Activated CD4-positive, CD25-positive, alpha-beta regulatory T cell (primary cell): ENCODE measurements around the gene LDLRAD4.

Source experiments
- DNase-seq, 4 experiments: peaks; one replicate each; lab custom pipeline; 2025; lab: John Stamatoyannopoulos, UW

Gene LDLRAD4

DNA sequence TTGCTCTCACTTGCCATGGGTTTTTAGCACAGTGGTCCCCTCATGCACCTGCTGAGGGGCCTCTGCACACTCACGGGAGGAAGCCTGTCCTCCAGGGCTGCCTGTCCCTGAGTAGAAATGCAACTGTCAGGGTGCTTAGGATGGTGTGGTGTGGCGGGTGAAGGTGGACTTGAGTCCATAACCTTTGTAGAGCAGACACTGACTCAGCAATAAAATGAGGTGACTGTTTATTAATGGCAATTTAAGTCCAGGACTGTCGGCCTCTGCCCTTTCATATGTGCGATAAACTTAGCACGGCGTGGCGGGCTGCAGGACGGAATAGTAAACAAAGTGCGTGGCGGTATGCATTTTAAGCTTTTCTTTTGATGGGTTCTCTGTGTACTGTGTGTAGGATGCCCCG lies 188.2 kb downstream of the LDLRAD4 start:
- no peak for DNase-seq

DNA sequence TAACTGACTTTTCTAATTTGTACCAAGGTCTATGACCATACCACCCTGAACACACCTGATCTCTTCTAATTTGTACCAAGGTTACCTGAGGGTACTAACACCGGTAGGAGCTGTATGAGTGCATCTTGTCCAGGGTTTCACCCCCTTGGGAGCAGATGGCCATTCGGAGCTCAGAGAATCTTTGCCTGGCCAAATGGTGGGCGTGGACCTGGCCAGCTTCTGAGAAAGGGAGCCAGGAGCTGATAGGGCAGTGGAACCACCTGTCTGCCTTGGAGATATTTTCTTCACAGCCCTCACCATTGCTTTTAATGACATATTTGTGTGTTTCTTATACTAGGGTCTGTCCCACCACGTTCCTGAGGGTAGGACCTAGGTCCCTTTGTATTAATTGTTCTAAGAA lies 188.9 kb downstream of the LDLRAD4 start:
- DNase-seq = no peak

GRCh38 chr18:13409026-13409425 lies 190.5 kb downstream of the LDLRAD4 start:
- no peak for DNase-seq

DNA sequence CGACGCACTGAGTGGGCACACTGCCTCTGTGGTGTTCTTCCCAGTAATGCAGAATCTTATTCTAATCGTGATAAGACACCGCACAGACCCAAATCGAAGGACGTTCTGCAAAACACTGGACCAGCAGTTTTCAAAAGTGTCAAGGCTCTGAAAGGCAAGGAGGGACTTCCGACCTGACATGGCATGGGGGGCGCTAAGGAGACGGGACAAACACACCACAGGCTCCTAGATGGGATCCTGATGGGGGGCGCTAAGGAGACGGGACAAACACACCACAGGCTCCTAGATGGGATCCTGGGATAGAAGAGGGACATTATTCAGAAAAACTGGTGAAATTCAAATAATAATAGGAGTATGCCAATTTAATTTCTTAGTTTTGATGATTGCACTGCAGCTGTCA lies 191.4 kb downstream of the LDLRAD4 start:
- DNase-seq = no peak

DNA sequence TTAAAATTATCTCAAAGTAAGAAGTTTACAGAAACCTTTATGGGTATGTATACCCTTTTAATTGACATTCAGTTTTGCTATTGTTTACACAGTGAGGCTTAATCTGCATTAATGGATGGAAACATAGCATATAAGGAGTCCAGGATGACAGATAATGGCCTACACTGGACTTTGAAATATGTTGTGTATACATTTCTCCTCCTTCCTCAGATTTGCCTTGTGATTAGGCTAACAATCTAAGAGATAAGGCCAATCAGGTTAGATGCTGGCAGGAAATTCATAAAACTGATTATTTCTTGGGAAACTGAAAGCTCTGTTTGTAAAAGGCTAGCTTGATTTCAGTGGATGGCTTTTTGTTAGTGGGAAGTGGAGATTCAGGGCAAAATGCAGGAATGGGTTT lies 191.9 kb downstream of the LDLRAD4 start:
- no peak for DNase-seq

DNA sequence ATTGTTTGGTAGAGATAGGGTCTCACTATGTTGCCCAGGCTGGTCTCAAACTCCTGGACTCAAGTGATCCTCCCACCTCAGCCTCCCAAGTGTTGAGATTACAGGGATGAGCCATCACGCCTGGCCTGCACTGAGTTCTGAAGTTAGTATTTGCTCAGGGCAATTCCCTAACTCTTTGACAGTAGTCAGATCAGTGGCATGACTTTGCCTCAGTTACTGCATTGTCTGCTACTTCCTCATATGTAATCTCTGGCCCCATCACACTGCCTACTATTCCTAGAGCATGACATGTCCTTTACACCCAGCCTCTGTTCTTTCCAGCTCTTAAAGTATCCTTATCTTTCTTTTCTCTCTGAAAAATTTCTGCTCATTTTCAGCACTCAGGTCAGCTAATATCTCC lies 193.5 kb downstream of the LDLRAD4 start:
- DNase-seq = no peak

DNA sequence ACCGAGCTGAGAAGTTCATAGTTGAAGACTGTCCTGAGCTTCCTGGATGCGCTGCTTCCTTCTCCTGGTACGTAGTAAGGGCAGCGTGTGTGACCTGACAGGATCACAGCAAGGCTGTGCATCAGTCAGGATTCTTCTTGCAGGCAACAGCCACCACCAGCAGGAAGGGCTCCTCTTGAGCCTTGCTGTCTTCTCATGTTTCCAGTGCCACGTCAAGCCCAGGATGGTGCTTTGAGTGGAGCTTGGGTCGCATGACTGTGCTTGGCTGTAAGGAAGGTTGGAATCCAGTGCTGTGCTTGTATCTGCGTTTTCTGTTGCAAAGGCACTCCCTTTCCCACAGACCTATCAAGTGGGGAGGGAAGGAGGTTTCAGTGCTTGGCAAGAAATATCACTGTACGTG lies 194.3 kb downstream of the LDLRAD4 start:
- no peak for DNase-seq

- DNase-seq = no peak
These were observed 195.5 kb downstream of the LDLRAD4 start for GRCh38 chr18:13414102-13414501.

GRCh38 chr18:13414521-13414920 lies 196.0 kb downstream of the LDLRAD4 start:
- DNase-seq = no peak

DNA sequence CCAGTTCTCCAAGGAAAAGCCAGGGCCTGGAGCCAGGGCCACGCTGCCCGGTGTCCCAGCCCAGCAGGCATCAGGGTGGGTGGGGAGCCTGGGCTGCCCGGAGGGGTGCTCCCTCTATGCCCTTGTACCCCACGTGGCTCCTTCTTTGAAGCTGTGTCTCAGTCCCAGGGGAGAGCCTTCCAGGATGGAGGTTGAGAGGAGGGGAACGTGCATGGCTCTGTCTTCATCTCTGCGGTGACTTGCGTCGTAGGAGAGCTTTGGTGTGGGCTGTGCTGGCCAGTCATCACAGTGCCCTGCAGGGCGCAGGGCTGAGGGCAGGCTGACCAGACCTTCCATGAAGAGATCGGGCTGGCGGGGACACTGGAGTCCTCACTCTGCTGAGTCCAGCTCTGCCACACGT lies 197.2 kb downstream of the LDLRAD4 start:
- no peak for DNase-seq

- no peak for DNase-seq
These were observed 197.6 kb downstream of the LDLRAD4 start for GRCh38 chr18:13416208-13416607.

GRCh38 chr18:13416848-13417247 lies 198.3 kb downstream of the LDLRAD4 start:
- no peak for DNase-seq

- no peak for DNase-seq
These were observed 199.6 kb downstream of the LDLRAD4 start for GRCh38 chr18:13418013-13418710.

DNA sequence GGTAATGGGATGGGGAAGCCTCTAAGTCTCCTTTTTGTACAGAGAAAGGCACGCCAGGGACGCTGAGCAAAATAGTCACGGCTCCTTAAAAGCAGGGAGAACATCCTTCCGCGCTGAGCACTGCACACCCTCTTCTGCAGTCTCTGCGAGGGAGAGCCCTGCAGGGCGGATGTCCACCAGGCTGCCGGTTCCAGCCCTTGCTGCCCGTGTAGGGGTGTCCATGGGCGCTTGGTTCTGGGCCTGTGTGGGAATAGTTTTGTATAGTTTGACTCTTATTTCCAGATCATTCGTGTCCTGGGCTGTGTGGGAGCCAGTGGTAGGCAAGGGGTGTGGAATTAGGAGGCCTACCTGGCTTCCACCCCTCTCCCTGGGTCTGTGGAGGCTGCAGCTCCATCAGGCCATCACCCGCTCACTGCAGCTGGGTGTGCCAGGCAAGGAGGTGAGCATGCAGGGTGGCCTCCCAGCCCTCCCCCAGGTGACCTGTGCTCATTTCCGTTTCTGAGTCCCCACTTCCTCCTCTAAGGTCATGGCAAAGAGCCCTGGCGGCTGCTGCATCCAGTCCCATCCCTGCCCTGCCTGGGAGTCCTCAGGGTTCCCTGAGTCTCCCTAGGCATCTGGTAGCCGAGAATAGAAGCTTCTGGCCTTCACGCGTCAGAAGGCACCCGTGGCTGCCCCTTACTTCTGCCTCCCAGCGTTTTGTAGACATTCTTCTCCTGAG lies 202.6 kb downstream of the LDLRAD4 start:
- no peak for DNase-seq

DNA sequence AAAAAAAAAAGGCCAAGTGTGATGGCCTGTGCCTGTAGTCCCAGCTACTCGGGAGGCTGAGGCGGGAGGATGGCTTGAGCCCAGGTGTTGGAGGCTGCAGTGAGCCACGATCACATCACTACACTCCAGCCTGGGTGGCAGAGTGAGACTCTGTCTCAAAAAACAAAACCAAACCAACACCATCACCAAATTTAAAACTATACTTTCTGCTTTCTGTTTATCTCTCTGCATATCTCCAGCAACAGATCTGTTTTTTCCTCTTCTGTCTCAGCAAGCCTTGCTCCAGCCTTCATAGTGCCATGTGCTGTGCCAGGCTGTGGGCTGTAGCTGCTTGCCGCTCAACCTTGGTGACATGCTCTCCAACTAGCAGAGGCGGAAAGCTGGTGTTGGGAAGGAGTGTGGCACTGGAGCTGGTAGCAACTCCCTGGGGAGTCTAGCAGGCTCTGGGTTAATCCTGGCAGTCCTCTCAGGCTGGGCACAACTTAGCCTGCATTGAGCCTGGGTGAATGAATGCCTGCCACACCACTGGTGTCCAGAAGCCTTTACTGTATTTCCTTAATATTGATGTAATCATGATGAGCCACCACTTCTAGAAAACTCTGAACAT lies 204.1 kb downstream of the LDLRAD4 start:
- DNase-seq = no peak

DNA sequence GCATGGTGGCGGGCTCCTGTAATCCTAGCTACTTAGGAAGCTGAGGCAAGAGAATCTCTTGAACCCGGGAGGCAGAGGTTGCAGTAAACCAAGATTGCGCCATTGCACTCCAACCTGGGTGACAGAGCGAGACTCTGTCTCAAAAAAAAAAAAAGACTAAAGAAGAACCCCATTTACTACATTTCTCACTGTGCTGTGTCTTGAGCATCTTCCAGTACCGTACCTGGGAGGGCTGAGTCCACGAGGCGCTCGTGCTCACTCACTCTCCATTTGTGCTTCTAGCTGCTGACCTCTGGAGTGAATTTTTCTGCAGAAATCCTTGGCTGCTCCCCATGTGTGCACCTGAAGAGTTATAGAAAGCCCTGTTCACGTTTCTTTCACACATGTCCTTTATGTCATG lies 204.8 kb downstream of the LDLRAD4 start:
- no peak for DNase-seq

GRCh38 chr18:13424363-13424762 lies 205.8 kb downstream of the LDLRAD4 start:
- DNase-seq = no peak

DNA sequence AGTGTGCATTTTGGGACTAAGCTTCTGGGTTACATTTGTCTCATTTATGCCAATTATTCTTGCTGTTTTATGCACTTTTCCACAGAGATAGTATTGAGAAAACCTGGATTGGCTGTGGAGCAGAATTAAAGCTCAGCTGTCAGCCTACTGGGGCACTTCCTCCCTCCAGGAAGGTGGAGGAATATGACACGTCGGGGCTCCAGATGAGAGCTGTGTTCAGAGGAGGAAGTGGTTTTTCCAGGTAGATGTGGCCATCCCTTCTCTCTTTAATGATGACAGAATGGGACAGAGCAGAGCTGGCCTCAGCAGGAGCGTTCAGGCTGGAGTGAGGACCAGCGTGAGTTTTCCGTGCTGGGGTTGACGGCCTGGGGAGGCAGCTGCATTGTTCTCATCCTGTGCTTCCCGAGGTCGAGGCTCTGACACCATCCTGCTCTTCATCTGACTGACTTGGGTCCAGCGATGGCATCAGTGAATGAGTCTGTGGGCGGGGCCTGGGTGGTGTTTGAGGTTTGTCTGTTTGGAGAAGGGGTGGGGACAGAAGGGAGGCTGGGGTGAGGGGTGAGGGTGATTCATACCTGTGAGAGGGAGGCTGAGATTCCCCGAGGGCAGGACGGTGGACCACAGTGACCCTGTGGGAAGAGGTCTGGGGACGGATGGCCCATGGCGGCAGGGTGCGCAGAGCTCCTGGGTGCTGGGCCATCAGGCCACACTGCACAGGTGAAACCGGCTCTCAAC lies 207.0 kb downstream of the LDLRAD4 start:
- no peak for DNase-seq

DNA sequence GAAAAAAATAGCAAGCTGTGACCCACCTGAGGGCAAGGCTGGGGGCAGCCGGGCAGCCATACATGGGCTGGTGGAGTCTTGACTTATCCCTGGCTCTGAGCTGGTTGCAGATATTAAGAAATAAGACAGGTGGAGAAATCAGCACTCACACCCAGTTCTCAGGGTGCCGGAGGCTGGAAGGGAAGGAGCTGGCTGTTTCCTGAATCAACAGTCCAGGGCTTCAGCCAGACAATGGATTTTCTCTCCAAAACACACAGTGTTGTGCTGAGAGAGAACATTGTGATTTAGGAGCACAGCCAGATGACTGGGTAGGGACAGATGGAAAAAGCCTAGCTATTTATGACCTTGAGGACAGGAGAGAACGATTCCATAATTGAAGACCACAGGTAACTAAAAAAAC lies 208.8 kb downstream of the LDLRAD4 start:
- DNase-seq = no peak

DNA sequence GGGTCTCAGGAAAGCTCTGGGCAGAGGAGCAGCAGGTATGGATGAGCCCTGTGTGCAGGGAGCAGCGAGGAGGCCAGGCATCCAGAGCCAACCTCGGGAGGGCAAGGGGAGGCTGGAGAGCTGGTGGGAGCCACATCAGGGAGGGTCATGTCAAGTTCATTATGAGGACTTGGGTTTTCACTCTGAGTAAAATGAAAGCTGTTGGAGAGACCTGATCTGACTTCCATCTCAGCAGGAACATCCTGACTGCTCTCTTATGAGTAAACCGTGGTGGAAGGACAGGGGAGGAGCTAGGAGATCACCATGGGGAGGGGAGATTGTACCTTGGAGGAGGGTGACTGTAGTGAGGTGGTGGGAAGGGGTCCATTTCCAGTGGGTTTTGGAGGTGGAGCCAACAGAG lies 209.8 kb downstream of the LDLRAD4 start:
- DNase-seq = no peak

DNA sequence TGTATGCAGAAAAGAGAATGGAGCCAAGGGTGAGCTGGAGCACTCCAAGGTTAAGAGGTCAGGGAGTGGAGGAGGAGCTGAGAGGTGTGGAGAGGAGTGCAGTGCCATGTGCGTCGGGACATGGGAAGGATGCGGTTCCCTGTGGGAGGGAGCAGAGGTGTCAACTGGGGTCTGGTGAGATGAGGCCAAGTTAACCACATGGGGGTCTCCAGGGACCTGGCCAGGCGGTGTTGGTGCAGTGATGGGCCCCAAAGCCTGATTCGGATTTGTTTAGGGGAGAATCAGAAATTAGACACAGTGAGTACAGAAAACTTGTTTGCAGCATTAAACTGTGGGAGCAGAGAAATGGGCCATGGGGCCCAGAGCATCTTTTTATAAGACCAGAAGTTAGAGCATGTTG lies 210.5 kb downstream of the LDLRAD4 start:
- no peak for DNase-seq

DNA sequence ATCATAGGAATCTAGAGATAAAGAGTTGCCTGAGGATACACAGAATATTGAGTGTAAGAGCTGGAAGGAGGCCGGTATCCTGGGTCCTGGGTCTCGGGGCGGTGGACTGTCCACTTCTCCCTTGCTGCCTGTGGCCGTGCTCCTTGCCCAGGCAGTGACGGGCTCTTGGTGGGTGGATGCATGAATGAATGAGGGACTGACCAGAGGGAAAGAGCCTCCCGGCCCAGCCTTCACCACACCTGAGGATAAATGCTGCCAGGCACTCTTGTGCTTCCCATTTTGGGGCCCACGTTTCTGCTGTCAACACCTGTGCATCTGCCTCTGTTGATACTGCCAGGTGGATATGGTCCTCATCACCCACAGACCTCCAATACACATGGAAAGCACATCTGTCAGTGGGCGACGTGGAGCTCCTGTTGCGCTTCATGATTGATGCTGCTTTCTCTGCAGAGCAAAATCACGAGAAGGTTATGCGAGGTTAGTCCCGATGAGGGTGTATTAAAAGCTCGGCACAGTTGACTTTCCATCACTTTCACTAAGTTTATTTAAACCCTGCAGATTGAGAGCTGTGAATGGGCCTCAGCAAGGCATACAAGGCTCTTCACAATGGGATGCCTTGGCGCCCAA lies 211.4 kb downstream of the LDLRAD4 start:
- DNase-seq = no peak
